CD4-positive, alpha-beta T cell (primary cell): Measurements from ENCODE around the gene STRN3. TPM values are rescaled to one million over a fixed set of nuclear protein-coding genes. Genes with fewer than 3 reads are reported as not detected.

Source experiments
- ATAC-seq: fragments of 200-7000 bp; cut with Tn5 transposase; one replicate; pipeline ENCODE4 v1.10.0; 2022; ENCODE audit warnings: mild to moderate bottlenecking; ENCODE audit not compliant: poor library complexity
- CTCF ChIA-PET: fragments of 350-600 bp; sonication (Branson Sonifier 250); formaldehyde crosslinking; loops from one replicate; lab custom pipeline; 2021; ENCODE audit warnings: antibody characterized with exemption, inconsistent platforms; lab: Charles Lee
- POLR2A ChIA-PET: fragments of 350-600 bp; sonication (Branson Sonifier 250); formaldehyde crosslinking; loops from one replicate; lab custom pipeline; 2021; ENCODE audit warnings: antibody characterized with exemption, inconsistent platforms; lab: Charles Lee
- DNase-seq, 14 experiments: peaks; one replicate each; pipeline ENCODE4 v3.0.0-alpha.2; 2013 to 2020; ENCODE audit warnings: mixed read lengths in 2 of 14
- H3K27ac ChIP-seq, 2 donors: one replicate each; pipeline versions ENCODE4 v1.5.1 to v1.7.0; 2013; ENCODE audit warnings: low read length in 2 of 2, low read depth in 1 of 2, mild to moderate bottlenecking in 1 of 2
- H3K27me3 ChIP-seq, 2 experiments: 1 replicate in 1 of 2; 2 replicates in 1 of 2; pipeline versions ENCODE4 v1.6.1 to v1.7.0; 2013; ENCODE audit warnings: low read length in 2 of 2, control low read depth in 1 of 2, mild to moderate bottlenecking in 1 of 2, moderate library complexity in 1 of 2; ENCODE audit not compliant: insufficient read depth in 2 of 2, control insufficient read depth in 1 of 2
- H3K36me3 ChIP-seq: one replicate; pipeline ENCODE4 v1.6.1; 2013; ENCODE audit warnings: low read length, control low read depth; ENCODE audit not compliant: insufficient read depth
- H3K4me1 ChIP-seq: one replicate; pipeline ENCODE4 v1.6.1; 2013; ENCODE audit warnings: low read length, control low read depth; ENCODE audit not compliant: insufficient read depth
- H3K4me3 ChIP-seq: one replicate; pipeline ENCODE4 v1.5.1; 2013; ENCODE audit warnings: mild to moderate bottlenecking, low read length, moderate library complexity
- H3K9me3 ChIP-seq, 2 experiments: 1 replicate in 1 of 2; 2 replicates in 1 of 2; pipeline versions ENCODE4 v1.6.1 to v1.7.0; 2013; ENCODE audit warnings: low read length in 2 of 2, mild to moderate bottlenecking in 2 of 2, control low read depth in 1 of 2, moderate library complexity in 1 of 2; ENCODE audit not compliant: control insufficient read depth in 1 of 2, insufficient read depth in 1 of 2
- H3K27ac Mint-ChIP-seq: one replicate; pipeline ENCODE4 v1.8.0; 2020; ENCODE audit warnings: mixed read lengths
- H3K27me3 Mint-ChIP-seq: one replicate; pipeline ENCODE4 v1.8.0; 2021; ENCODE audit warnings: mixed read lengths
- H3K36me3 Mint-ChIP-seq: one replicate; pipeline ENCODE4 v1.8.0; 2021; ENCODE audit warnings: low read depth, mixed read lengths
- H3K4me1 Mint-ChIP-seq: one replicate; pipeline ENCODE4 v1.8.0; 2021; ENCODE audit warnings: low read depth, mixed read lengths
- H3K4me3 Mint-ChIP-seq: one replicate; pipeline ENCODE4 v1.8.0; 2020; ENCODE audit warnings: mild to moderate bottlenecking, mixed read lengths
- H3K9me3 Mint-ChIP-seq: one replicate; pipeline ENCODE4 v1.8.0; 2020; ENCODE audit warnings: mixed read lengths
- intact Hi-C, 2 experiments: fragments of 100-400 bp; cut with DNase I in 1 of 2; cut with micrococcal nuclease in 1 of 2; formaldehyde crosslinking; loops; one replicate each; pipeline versions ENCODE4 v1.15.1 to v1.9.0; 2023 to 2025; cut with DNase I, micrococcal nuclease
- total RNA-seq, 174 experiments: library from RNA in 2 of 174; stranded (reverse) in 2 of 174; gene quantifications; one replicate each; pipeline ENCODE4 v1.2.3 and lab custom pipeline; 2021 to 2026
- TF ChIP-seq, protein P1 (sequence below): fragments of 200-600 bp; IDR thresholded peaks from one replicate; pipeline ENCODE4 v1.8.0; 2022; ENCODE audit warnings: antibody characterized with exemption, mild to moderate bottlenecking

Gene STRN3
- total RNA-seq, 2 experiments from 2014 or later, result 15.1 to 16.9 TPM

GRCh38 chr14:30874120-30874998 is 151.8 kb downstream of the STRN3 start, which contains the start of gene COCH:
Gene COCH, plus strand, starts transcription at chr14:30874559. Its CDS starts 380 bp downstream, at chr14:30874939.
- Histone ChIP-seq H3K4me3 (peak within 1 kb of the TSS; percentile 53), H3K4me1 (peaks cover 15% of the 10 kb centered on the region), H3K36me3 (no peaks in the 10 kb centered on the region), H3K27ac (no peak within 1 kb of the TSS), H3K27me3 (peaks cover 34 to 58% of the 10 kb centered on the region in 2 experiments), H3K9me3 (peaks cover 0 to 14% of the 10 kb centered on the region in 2 experiments)
- Mint-ChIP-seq H3K27ac (no peak within 1 kb of the TSS), H3K4me1 (peaks cover 13% of the 10 kb centered on the region), H3K27me3 (peaks cover 74% of the 10 kb centered on the region), H3K9me3 (no peaks in the 10 kb centered on the region), H3K36me3 (no peaks in the 10 kb centered on the region), H3K4me3 (peak within 1 kb of the TSS; percentile 64)
- intact Hi-C loops, result no loop called here
- ChIA-PET CTCF (no interaction called here), POLR2A (no interaction called here)
- DNase-seq (peak in 7 of 14 experiments; percentile 2 to 48 (median 17)), ATAC-seq (peak; percentile 54)
- TF ChIP-seq, protein P1, sequence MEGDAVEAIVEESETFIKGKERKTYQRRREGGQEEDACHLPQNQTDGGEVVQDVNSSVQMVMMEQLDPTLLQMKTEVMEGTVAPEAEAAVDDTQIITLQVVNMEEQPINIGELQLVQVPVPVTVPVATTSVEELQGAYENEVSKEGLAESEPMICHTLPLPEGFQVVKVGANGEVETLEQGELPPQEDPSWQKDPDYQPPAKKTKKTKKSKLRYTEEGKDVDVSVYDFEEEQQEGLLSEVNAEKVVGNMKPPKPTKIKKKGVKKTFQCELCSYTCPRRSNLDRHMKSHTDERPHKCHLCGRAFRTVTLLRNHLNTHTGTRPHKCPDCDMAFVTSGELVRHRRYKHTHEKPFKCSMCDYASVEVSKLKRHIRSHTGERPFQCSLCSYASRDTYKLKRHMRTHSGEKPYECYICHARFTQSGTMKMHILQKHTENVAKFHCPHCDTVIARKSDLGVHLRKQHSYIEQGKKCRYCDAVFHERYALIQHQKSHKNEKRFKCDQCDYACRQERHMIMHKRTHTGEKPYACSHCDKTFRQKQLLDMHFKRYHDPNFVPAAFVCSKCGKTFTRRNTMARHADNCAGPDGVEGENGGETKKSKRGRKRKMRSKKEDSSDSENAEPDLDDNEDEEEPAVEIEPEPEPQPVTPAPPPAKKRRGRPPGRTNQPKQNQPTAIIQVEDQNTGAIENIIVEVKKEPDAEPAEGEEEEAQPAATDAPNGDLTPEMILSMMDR, result peak; percentile 26

DNA sequence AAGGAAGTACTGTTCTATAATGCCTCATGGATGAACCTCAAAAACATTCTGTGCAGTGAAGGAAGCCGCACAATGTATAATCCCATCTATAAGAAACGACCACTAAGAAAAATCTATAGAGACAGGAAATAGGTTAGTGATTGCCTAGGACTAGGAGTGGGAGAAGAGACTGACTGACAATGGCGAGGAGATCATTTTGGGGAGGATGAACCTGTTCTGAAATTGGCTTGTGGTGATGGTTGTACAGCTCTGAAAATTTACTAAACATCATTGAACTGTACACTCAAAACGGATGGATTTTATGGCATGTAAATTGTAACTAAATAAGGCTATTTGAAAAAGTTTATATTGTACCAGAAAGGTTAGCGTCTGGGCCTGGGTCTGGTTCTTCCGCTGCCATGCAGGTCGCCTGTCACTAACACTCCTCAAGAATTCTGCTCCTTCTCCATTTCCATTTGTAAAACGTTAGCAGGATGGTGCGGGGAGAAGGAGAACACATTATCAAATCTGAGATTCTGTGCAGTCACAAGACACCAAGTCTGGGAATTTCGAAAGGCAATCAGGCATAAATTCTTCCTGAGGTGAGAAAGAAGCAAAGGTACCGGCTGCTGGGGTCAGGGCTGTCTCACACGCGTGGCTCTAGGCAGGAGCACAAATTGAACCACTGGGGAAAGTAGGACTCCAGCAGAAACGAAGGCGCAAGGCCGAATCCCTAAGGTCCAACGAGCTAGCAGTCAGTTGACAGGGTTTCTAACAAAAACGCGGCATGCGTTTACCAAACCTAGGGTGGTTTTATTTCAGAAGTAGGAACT is 152.7 kb downstream of the STRN3 start:
- POLR2A ChIA-PET, result interaction anchor here (0.9 kb wide), 1 partner anchor 49 kb away, joined by 3 read pairs; no protein-coding TSS in a partner anchor
- CTCF ChIA-PET, result no interaction called here
- Mint-ChIP-seq H3K9me3 (no peaks in the 10 kb centered on the region), H3K27ac (no peak overlapping the region), H3K4me1 (peaks cover 13% of the 10 kb centered on the region), H3K4me3 (peak overlapping the region; percentile 34), H3K36me3 (no peaks in the 10 kb centered on the region), H3K27me3 (peaks cover 74% of the 10 kb centered on the region)
- Histone ChIP-seq H3K36me3 (no peaks in the 10 kb centered on the region), H3K4me3 (no peak overlapping the region), H3K27ac (no peak overlapping the region), H3K27me3 (peaks cover 34 to 62% of the 10 kb centered on the region in 2 experiments), H3K9me3 (peaks cover 0 to 14% of the 10 kb centered on the region in 2 experiments), H3K4me1 (peaks cover 15% of the 10 kb centered on the region)
- no peak for ATAC-seq
- TF ChIP-seq, protein P1, result no peak
- intact Hi-C loops, result no loop called here
- no peak for DNase-seq

DNA sequence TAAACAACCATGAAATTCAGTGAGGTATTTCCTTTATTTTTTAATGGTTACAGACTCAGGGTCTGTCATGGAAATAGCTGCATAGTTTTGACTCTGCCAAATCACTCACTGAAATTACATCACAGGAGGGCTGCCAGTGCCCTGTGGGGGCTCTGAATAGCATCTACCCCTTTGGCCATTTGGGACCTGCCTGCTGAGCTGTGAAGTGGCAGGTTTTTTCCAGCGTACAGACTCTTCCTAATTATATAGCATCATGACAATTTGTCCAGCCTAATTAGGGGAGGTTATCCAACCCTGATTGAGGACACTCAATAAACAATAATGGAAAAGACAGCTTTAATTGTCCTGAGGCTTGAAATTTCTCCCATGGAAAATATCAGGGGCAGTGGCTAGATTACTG is 153.6 kb downstream of the STRN3 start:
- DNase-seq (no peak), ATAC-seq (no peak)
- no peaks in the 10 kb centered on the region for H3K36me3 ChIP-seq
- CTCF ChIA-PET, result no interaction called here
- no peak overlapping the region for H3K4me3 ChIP-seq
- TF ChIP-seq, protein P1, result no peak
- peaks cover 15% of the 10 kb centered on the region for H3K4me1 ChIP-seq
- Mint-ChIP-seq H3K27ac (no peak overlapping the region), H3K9me3 (no peaks in the 10 kb centered on the region), H3K4me3 (no peak overlapping the region), H3K27me3 (peaks cover 72% of the 10 kb centered on the region), H3K36me3 (no peaks in the 10 kb centered on the region), H3K4me1 (peaks cover 13% of the 10 kb centered on the region)
- no peak overlapping the region for H3K27ac ChIP-seq
- POLR2A ChIA-PET, result interaction anchor here (0.9 kb wide), 1 partner anchor 48 kb away, joined by 3 read pairs; no protein-coding TSS in a partner anchor
- intact Hi-C loops, result no loop called here
- peaks cover 0 to 14% of the 10 kb centered on the region in 2 experiments for H3K9me3 ChIP-seq
- peaks cover 33 to 62% of the 10 kb centered on the region in 2 experiments for H3K27me3 ChIP-seq
